ENCODE measurements around the gene DRAM1.

DNA sequence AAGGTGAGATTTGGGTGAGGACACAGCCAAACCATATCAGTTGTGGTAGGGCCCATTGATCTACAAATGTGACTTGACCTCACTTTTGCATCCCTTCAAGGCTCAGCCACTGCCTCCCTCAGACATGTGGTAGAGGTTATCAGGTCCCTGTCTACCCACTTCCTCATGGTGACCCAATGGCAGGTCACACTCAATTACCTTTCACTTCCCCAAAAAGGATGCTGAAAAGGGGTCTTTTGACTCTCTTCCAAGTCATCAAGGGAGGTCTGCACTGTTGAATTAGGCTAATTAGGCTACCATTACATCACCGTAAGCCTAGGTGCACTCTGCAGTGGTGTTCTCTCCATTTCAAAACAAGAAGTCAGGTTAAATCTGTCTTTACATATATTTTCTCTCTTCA is 22.6 kb upstream of the DRAM1 start:
- TF ChIP-seq KAT8 (IDR thresholded peaks at IDR 0.05; ENCODE audit: low read depth) (no peak), CHD2 (IDR thresholded peaks at IDR 0.05; ENCODE audit: low read depth, low read length) (no peak), FOXK1 (CRISPR knock-in tag; IDR thresholded peaks at IDR 0.05; ENCODE audit: borderline replicate concordance) (no peak), ZNF717 (CRISPR knock-in tag; IDR thresholded peaks at IDR 0.05) (no peak), BHLHE40 (IDR thresholded peaks at IDR 0.05; ENCODE audit: low read length) (no peak), YBX1 (IDR thresholded peaks at IDR 0.05) (no peak), ZNF644 (tag; IDR thresholded peaks at IDR 0.05; ENCODE audit: low read depth) (no peak), ZNF121 (CRISPR knock-in tag; conservative IDR thresholded peaks at IDR 0.05) (no peak), ZNF274 (IDR thresholded peaks at IDR 0.05; ENCODE audit: borderline replicate concordance, low read depth, low read length) (no peak), MAZ (CRISPR knock-in tag; conservative IDR thresholded peaks at IDR 0.05 in 1 of 2, IDR thresholded peaks at IDR 0.05 in 1 of 2) (no peak)
- TF ChIP-seq, protein P1, sequence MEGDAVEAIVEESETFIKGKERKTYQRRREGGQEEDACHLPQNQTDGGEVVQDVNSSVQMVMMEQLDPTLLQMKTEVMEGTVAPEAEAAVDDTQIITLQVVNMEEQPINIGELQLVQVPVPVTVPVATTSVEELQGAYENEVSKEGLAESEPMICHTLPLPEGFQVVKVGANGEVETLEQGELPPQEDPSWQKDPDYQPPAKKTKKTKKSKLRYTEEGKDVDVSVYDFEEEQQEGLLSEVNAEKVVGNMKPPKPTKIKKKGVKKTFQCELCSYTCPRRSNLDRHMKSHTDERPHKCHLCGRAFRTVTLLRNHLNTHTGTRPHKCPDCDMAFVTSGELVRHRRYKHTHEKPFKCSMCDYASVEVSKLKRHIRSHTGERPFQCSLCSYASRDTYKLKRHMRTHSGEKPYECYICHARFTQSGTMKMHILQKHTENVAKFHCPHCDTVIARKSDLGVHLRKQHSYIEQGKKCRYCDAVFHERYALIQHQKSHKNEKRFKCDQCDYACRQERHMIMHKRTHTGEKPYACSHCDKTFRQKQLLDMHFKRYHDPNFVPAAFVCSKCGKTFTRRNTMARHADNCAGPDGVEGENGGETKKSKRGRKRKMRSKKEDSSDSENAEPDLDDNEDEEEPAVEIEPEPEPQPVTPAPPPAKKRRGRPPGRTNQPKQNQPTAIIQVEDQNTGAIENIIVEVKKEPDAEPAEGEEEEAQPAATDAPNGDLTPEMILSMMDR (IDR thresholded peaks at IDR 0.05 in 2 of 3, conservative IDR thresholded peaks at IDR 0.05 in 1 of 3; ENCODE audit: insufficient read depth in 2 of 3, low read depth in 1 of 3, low read length in 3 of 3) = no peak

Data from K562 (cell line).